ENCODE measurements around the gene SUCO.
"Not testable (repeated sequence)": the region's sequence is repeated elsewhere in the genome, so short reads cannot be mapped to it uniquely, and the experiment has no call there.

The SUCO gene

GRCh38 chr1:172488393-172488792 is 44.6 kb upstream of the SUCO start:
- CTCF ChIA-PET: no interaction called here
- no peak for TF ChIP-seq FOXM1 (IDR thresholded peaks at IDR 0.05; ENCODE audit: borderline replicate concordance)
- TF ChIP-seq ZNF384 (IDR thresholded peaks at IDR 0.05): no peak
- TF ChIP-seq ARNT (IDR thresholded peaks at IDR 0.05): no peak
- no peak for TF ChIP-seq TARDBP (IDR thresholded peaks at IDR 0.05)
- TF ChIP-seq HDGF (IDR thresholded peaks at IDR 0.05; ENCODE audit: borderline replicate concordance): no peak
- no peak for TF ChIP-seq ELF4 (IDR thresholded peaks at IDR 0.05)
- TF ChIP-seq FOXK2 (IDR thresholded peaks at IDR 0.05): no peak
- TF ChIP-seq L3MBTL2 (conservative IDR thresholded peaks at IDR 0.05): no peak
- TF ChIP-seq SP1 (IDR thresholded peaks at IDR 0.05): no peak
- no peak for TF ChIP-seq BHLHE40 (IDR thresholded peaks at IDR 0.05; ENCODE audit: borderline replicate concordance)
- TF ChIP-seq PKNOX1 (IDR thresholded peaks at IDR 0.05): no peak
- TF ChIP-seq CTBP1 (IDR thresholded peaks at IDR 0.05; ENCODE audit: borderline replicate concordance): no peak
- TF ChIP-seq LEF1 (IDR thresholded peaks at IDR 0.05; ENCODE audit: borderline replicate concordance): no peak
- no peak for TF ChIP-seq FOXA1 (IDR thresholded peaks at IDR 0.05)
- TF ChIP-seq SUZ12 (IDR thresholded peaks at IDR 0.05): no peak
- TF ChIP-seq NFRKB (IDR thresholded peaks at IDR 0.05): no peak
- POLR2A ChIA-PET: no interaction called here
- DNase-seq (ENCODE audit: extremely low spot score): no peak

- ChIA-PET CTCF (no interaction called here), POLR2A (no interaction called here)
- TF ChIP-seq SP1 (IDR thresholded peaks at IDR 0.05): no peak
- no peak for TF ChIP-seq PKNOX1 (IDR thresholded peaks at IDR 0.05)
- TF ChIP-seq NFRKB (IDR thresholded peaks at IDR 0.05): no peak
- no peak for DNase-seq (ENCODE audit: extremely low spot score)
These were observed 43.1 kb upstream of the SUCO start for GRCh38 chr1:172489847-172490246.

- ChIA-PET POLR2A (no interaction called here), CTCF (no interaction called here)
- no peak for DNase-seq (ENCODE audit: extremely low spot score)
- no peak for TF ChIP-seq FOXM1 (IDR thresholded peaks at IDR 0.05; ENCODE audit: borderline replicate concordance)
- TF ChIP-seq BHLHE40 (IDR thresholded peaks at IDR 0.05; ENCODE audit: borderline replicate concordance): no peak
- no peak for TF ChIP-seq NFRKB (IDR thresholded peaks at IDR 0.05)
- no peak for TF ChIP-seq LEF1 (IDR thresholded peaks at IDR 0.05; ENCODE audit: borderline replicate concordance)
- no peak for TF ChIP-seq ELF4 (IDR thresholded peaks at IDR 0.05)
- no peak for TF ChIP-seq ARNT (IDR thresholded peaks at IDR 0.05)
- TF ChIP-seq FOXK2 (IDR thresholded peaks at IDR 0.05): no peak
- no peak for TF ChIP-seq HDGF (IDR thresholded peaks at IDR 0.05; ENCODE audit: borderline replicate concordance)
- TF ChIP-seq PKNOX1 (IDR thresholded peaks at IDR 0.05): no peak
- no peak for TF ChIP-seq FOXA1 (IDR thresholded peaks at IDR 0.05)
- TF ChIP-seq CTBP1 (IDR thresholded peaks at IDR 0.05; ENCODE audit: borderline replicate concordance): no peak
- no peak for TF ChIP-seq SP1 (IDR thresholded peaks at IDR 0.05)
- TF ChIP-seq ZNF384 (IDR thresholded peaks at IDR 0.05): no peak
These were observed 40.5 kb upstream of the SUCO start for GRCh38 chr1:172492421-172492820.

GRCh38 chr1:172494166-172494565 is 38.8 kb upstream of the SUCO start:
- no peak for DNase-seq (ENCODE audit: extremely low spot score)
- ChIA-PET POLR2A (no interaction called here), CTCF (no interaction called here)

GRCh38 chr1:172496127-172496526 is 36.8 kb upstream of the SUCO start:
- POLR2A ChIA-PET: interaction anchor here (0.5 kb wide), 1 partner anchor 714 kb away, joined by 3 read pairs; no protein-coding TSS in a partner anchor
- CTCF ChIA-PET: not testable (repeated sequence)

More at GRCh38 chr1:172494166-172494565, 38.8 kb upstream of the SUCO start:
- TF ChIP-seq ARNT (IDR thresholded peaks at IDR 0.05) (no peak), L3MBTL2 (conservative IDR thresholded peaks at IDR 0.05) (no peak), HDGF (IDR thresholded peaks at IDR 0.05; ENCODE audit: borderline replicate concordance) (no peak), BHLHE40 (IDR thresholded peaks at IDR 0.05; ENCODE audit: borderline replicate concordance) (no peak), CTBP1 (IDR thresholded peaks at IDR 0.05; ENCODE audit: borderline replicate concordance) (no peak), LEF1 (IDR thresholded peaks at IDR 0.05; ENCODE audit: borderline replicate concordance) (no peak), FOXK2 (IDR thresholded peaks at IDR 0.05) (no peak), SUZ12 (IDR thresholded peaks at IDR 0.05) (no peak), TARDBP (IDR thresholded peaks at IDR 0.05) (no peak), NFRKB (IDR thresholded peaks at IDR 0.05) (no peak), FOXA1 (IDR thresholded peaks at IDR 0.05) (no peak), ZNF384 (IDR thresholded peaks at IDR 0.05) (no peak), FOXM1 (IDR thresholded peaks at IDR 0.05; ENCODE audit: borderline replicate concordance) (no peak), PKNOX1 (IDR thresholded peaks at IDR 0.05) (no peak), SP1 (IDR thresholded peaks at IDR 0.05) (no peak), ELF4 (IDR thresholded peaks at IDR 0.05) (no peak)

GRCh38 chr1:172496678-172497077 is 36.3 kb upstream of the SUCO start:
- no peak for TF ChIP-seq L3MBTL2 (conservative IDR thresholded peaks at IDR 0.05)
- TF ChIP-seq TARDBP (IDR thresholded peaks at IDR 0.05): no peak
- no peak for TF ChIP-seq ARNT (IDR thresholded peaks at IDR 0.05)
- TF ChIP-seq SP1 (IDR thresholded peaks at IDR 0.05): no peak
- TF ChIP-seq FOXM1 (IDR thresholded peaks at IDR 0.05; ENCODE audit: borderline replicate concordance): no peak
- TF ChIP-seq ELF4 (IDR thresholded peaks at IDR 0.05): no peak
- no peak for TF ChIP-seq NFRKB (IDR thresholded peaks at IDR 0.05)
- no peak for TF ChIP-seq FOXA1 (IDR thresholded peaks at IDR 0.05)
- no peak for TF ChIP-seq HDGF (IDR thresholded peaks at IDR 0.05; ENCODE audit: borderline replicate concordance)
- no peak for TF ChIP-seq SUZ12 (IDR thresholded peaks at IDR 0.05)
- no peak for TF ChIP-seq ZNF384 (IDR thresholded peaks at IDR 0.05)
- no peak for TF ChIP-seq PKNOX1 (IDR thresholded peaks at IDR 0.05)
- no peak for TF ChIP-seq LEF1 (IDR thresholded peaks at IDR 0.05; ENCODE audit: borderline replicate concordance)
- TF ChIP-seq CTBP1 (IDR thresholded peaks at IDR 0.05; ENCODE audit: borderline replicate concordance): no peak
- TF ChIP-seq FOXK2 (IDR thresholded peaks at IDR 0.05): no peak
- no peak for TF ChIP-seq BHLHE40 (IDR thresholded peaks at IDR 0.05; ENCODE audit: borderline replicate concordance)
- no peak for DNase-seq (ENCODE audit: extremely low spot score)
- CTCF ChIA-PET: no interaction called here
- POLR2A ChIA-PET: no interaction called here

More at GRCh38 chr1:172496127-172496526, 36.8 kb upstream of the SUCO start:
- DNase-seq (ENCODE audit: extremely low spot score): not testable (repeated sequence)

All from HEK293T (cell line).